PFSK-1 (cell line): ENCODE data around the gene ATRN.

Source experiments
- POLR2AphosphoS5 ChIP-seq: IDR thresholded peaks from 2 replicates; pipeline ENCODE4 v1.6.1; 2012; ENCODE audit warnings: low read depth, mild to moderate bottlenecking, control low read depth, low read length, moderate library complexity
- SIN3A ChIP-seq: IDR thresholded peaks from 2 replicates; pipeline ENCODE4 v1.6.1; 2012; ENCODE audit warnings: mild to moderate bottlenecking, low read length, moderate library complexity, borderline replicate concordance; ENCODE audit not compliant: insufficient read depth
- TF ChIP-seq, protein P1 (sequence below), 2 experiments: IDR thresholded peaks; 2 replicates each; pipeline versions ENCODE4 v1.6.1 to v1.8.0; 2011 to 2012; ENCODE audit warnings: low read depth in 2 of 2, low read length in 2 of 2, control low read depth in 1 of 2, inconsistent platforms in 1 of 2, mild to moderate bottlenecking in 1 of 2, moderate library complexity in 1 of 2; ENCODE audit not compliant: insufficient read depth in 1 of 2

DNA sequence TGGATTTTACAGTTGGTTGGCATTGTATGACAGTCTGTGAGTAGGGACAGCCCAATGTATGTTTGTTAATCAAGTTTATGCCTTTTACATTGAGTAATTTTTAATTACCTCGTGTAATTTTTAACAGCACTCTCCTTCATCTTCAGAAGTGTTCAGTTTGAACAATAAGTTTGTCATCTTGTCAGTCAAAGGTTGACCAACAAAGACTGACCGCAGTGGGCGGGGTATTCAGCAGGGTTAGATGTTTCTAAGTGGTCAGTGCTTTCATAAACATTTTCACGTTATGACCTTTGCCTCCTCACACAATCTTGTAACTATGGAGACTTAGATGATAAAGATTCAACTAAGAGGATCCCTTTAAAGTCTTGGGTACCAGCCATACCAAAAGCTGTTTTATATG lies 151.6 kb downstream of the ATRN start:
- TF ChIP-seq POLR2AphosphoS5 (no peak), SIN3A (no peak)
- TF ChIP-seq, protein P1, sequence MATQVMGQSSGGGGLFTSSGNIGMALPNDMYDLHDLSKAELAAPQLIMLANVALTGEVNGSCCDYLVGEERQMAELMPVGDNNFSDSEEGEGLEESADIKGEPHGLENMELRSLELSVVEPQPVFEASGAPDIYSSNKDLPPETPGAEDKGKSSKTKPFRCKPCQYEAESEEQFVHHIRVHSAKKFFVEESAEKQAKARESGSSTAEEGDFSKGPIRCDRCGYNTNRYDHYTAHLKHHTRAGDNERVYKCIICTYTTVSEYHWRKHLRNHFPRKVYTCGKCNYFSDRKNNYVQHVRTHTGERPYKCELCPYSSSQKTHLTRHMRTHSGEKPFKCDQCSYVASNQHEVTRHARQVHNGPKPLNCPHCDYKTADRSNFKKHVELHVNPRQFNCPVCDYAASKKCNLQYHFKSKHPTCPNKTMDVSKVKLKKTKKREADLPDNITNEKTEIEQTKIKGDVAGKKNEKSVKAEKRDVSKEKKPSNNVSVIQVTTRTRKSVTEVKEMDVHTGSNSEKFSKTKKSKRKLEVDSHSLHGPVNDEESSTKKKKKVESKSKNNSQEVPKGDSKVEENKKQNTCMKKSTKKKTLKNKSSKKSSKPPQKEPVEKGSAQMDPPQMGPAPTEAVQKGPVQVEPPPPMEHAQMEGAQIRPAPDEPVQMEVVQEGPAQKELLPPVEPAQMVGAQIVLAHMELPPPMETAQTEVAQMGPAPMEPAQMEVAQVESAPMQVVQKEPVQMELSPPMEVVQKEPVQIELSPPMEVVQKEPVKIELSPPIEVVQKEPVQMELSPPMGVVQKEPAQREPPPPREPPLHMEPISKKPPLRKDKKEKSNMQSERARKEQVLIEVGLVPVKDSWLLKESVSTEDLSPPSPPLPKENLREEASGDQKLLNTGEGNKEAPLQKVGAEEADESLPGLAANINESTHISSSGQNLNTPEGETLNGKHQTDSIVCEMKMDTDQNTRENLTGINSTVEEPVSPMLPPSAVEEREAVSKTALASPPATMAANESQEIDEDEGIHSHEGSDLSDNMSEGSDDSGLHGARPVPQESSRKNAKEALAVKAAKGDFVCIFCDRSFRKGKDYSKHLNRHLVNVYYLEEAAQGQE (IDR thresholded peaks at IDR 0.05; ENCODE audit: insufficient read depth in 1 of 2, low read depth in 2 of 2, low read length in 2 of 2): no peak
